ENCODE results near the gene KCTD17. TPM values are rescaled to one million over a fixed set of nuclear protein-coding genes. Genes with fewer than 3 reads are reported as not detected.

KCTD17 gene
- total RNA-seq, 1 donor from 2014 or later = 24.2 TPM

- peak; percentile 65 to 89 for ATAC-seq
- peak overlapping the region; percentile 60 for H3K27ac ChIP-seq
- DNase-seq = no peak
- H3K4me1 ChIP-seq = peaks cover 5% of the 10 kb centered on the region
- TF ChIP-seq CTCF (IDR thresholded peaks at IDR 0.05) = no peak
- H3K36me3 ChIP-seq = no peaks in the 10 kb centered on the region
- H3K4me3 ChIP-seq = no peak overlapping the region
- H3K9me3 ChIP-seq = no peaks in the 10 kb centered on the region
- peaks cover 19% of the 10 kb centered on the region for H3K27me3 ChIP-seq (ENCODE audit: low read depth)
- intact Hi-C loops (cut with DNase I) = no loop called here
Observed at GRCh38 chr22:37100589-37101127, 49.1 kb downstream of the KCTD17 start.

- Histone ChIP-seq H3K36me3 (no peaks in the 10 kb centered on the region), H3K27ac (no peak overlapping the region), H3K9me3 (no peaks in the 10 kb centered on the region), H3K4me1 (peaks cover 5% of the 10 kb centered on the region), H3K4me3 (no peak overlapping the region), H3K27me3 (ENCODE audit: low read depth) (peaks cover 11% of the 10 kb centered on the region)
- no peak for TF ChIP-seq CTCF (IDR thresholded peaks at IDR 0.05)
- DNase-seq = no peak
- ATAC-seq = peak; percentile 17 to 30
- intact Hi-C loops (cut with DNase I) = no loop called here
Observed at GRCh38 chr22:37101311-37102066, 49.9 kb downstream of the KCTD17 start.

- DNase-seq (no peak), ATAC-seq (no peak)
- Histone ChIP-seq H3K36me3 (no peaks in the 10 kb centered on the region), H3K27ac (no peak overlapping the region), H3K9me3 (no peaks in the 10 kb centered on the region), H3K4me1 (peaks cover 5% of the 10 kb centered on the region), H3K27me3 (ENCODE audit: low read depth) (no peaks in the 10 kb centered on the region), H3K4me3 (no peak overlapping the region)
- no peak for TF ChIP-seq CTCF (IDR thresholded peaks at IDR 0.05)
- intact Hi-C loops (cut with DNase I) = no loop called here
Observed at GRCh38 chr22:37103151-37103550, 51.6 kb downstream of the KCTD17 start.

GRCh38 chr22:37103656-37104452 lies 52.3 kb downstream of the KCTD17 start:
- H3K4me1 ChIP-seq = peaks cover 5% of the 10 kb centered on the region
- TF ChIP-seq CTCF (IDR thresholded peaks at IDR 0.05) = no peak
- ATAC-seq (no peak), DNase-seq (no peak)
- no peaks in the 10 kb centered on the region for H3K27me3 ChIP-seq (ENCODE audit: low read depth)
- intact Hi-C loops (cut with DNase I) = no loop called here
- no peak overlapping the region for H3K4me3 ChIP-seq
- H3K36me3 ChIP-seq = no peaks in the 10 kb centered on the region
- no peak overlapping the region for H3K27ac ChIP-seq
- no peaks in the 10 kb centered on the region for H3K9me3 ChIP-seq

GRCh38 chr22:37105154-37105553 lies 53.6 kb downstream of the KCTD17 start:
- H3K4me3 ChIP-seq = no peak overlapping the region
- no peaks in the 10 kb centered on the region for H3K27me3 ChIP-seq (ENCODE audit: low read depth)
- no peak for DNase-seq
- no peak overlapping the region for H3K27ac ChIP-seq
- ATAC-seq = no peak
- no peak for TF ChIP-seq CTCF (IDR thresholded peaks at IDR 0.05)
- intact Hi-C loops (cut with DNase I) = no loop called here
- peaks cover 3% of the 10 kb centered on the region for H3K4me1 ChIP-seq
- H3K36me3 ChIP-seq = no peaks in the 10 kb centered on the region
- H3K9me3 ChIP-seq = no peaks in the 10 kb centered on the region
